ENCODE results near the gene DCP2.
A peak's percentile ranks its signal among the peaks of the same experiment; 100 is the strongest.

DCP2 gene

GRCh38 chr5:112975721-112976431 lies 722 bp upstream of the DCP2 start:
- Mint-ChIP-seq H3K27me3 (ENCODE audit: low read depth) (no peaks in the 10 kb centered on the region), H3K4me1 (ENCODE audit: low read depth) (peaks cover 38% of the 10 kb centered on the region), H3K9me3 (no peaks in the 10 kb centered on the region), H3K36me3 (ENCODE audit: low read depth) (peaks cover 14% of the 10 kb centered on the region), H3K27ac (peak overlapping the region; percentile 96), H3K4me3 (peak overlapping the region; percentile 99)
- DNase-seq (ENCODE audit: low spot score): peak; percentile 41

DNA sequence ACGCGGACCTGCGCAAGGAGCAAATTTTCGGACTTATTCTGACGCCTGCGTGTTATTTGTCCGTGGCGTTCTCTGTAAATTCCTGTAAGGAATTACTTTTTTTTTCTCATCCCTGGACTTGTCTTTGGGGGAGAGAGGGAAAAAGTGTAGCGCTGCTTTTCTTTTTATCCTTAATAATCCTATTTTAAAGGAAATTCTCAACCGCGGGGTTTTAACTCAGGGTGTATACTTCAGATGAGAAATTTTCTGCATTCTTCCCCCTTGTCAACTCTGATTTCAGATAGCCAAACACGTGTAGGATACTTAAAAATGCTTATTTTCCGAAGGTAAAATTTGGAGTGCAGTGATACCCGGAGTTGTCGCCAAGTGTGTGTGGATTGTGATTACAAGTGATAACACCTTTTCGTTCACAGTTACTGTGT lies 853 bp downstream of the DCP2 start:
- H3K27me3 Mint-ChIP-seq (ENCODE audit: low read depth): no peaks in the 10 kb centered on the region

DNA sequence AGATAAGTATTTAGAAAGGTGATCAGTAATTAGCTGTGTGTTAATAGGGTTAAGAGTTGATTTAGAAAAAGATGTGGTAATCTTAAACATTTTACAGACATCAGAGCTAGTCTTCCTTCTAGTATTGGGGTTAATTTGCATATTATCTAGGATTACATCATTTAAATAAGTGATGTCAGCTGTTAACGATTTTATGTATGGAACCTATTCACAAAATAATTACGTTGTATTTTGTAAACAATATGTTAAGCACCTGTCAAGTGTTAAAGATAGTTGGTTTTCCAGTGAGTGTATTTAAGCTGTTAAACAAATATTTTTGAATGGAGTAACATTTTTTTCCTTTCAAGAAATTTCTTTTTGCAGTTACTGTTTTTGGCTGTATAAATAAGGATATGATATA lies 2.2 kb downstream of the DCP2 start:
- H3K27me3 Mint-ChIP-seq (ENCODE audit: low read depth): no peaks in the 10 kb centered on the region
- H3K27ac Mint-ChIP-seq: peak overlapping the region; percentile 96
- H3K4me3 Mint-ChIP-seq: peak overlapping the region; percentile 99
- peaks cover 55% of the 10 kb centered on the region for H3K4me1 Mint-ChIP-seq (ENCODE audit: low read depth)
- H3K36me3 Mint-ChIP-seq (ENCODE audit: low read depth): peaks cover 35% of the 10 kb centered on the region
- DNase-seq (ENCODE audit: low spot score): no peak
- H3K9me3 Mint-ChIP-seq: no peaks in the 10 kb centered on the region

More for the DNA sequence above, 853 bp downstream of the DCP2 start:
- peaks cover 43% of the 10 kb centered on the region for H3K4me1 Mint-ChIP-seq (ENCODE audit: low read depth)
- H3K9me3 Mint-ChIP-seq: no peaks in the 10 kb centered on the region
- peaks cover 24% of the 10 kb centered on the region for H3K36me3 Mint-ChIP-seq (ENCODE audit: low read depth)
- H3K27ac Mint-ChIP-seq: peak overlapping the region; percentile 96
- peak overlapping the region; percentile 99 for H3K4me3 Mint-ChIP-seq
- DNase-seq (ENCODE audit: low spot score): no peak

- H3K36me3 Mint-ChIP-seq (ENCODE audit: low read depth): peaks cover 41% of the 10 kb centered on the region
- H3K9me3 Mint-ChIP-seq: no peaks in the 10 kb centered on the region
- no peaks in the 10 kb centered on the region for H3K27me3 Mint-ChIP-seq (ENCODE audit: low read depth)
- no peak for DNase-seq (ENCODE audit: low spot score)
- peak overlapping the region; percentile 79 for H3K4me3 Mint-ChIP-seq
- peaks cover 54% of the 10 kb centered on the region for H3K4me1 Mint-ChIP-seq (ENCODE audit: low read depth)
- H3K27ac Mint-ChIP-seq: peak overlapping the region; percentile 64
Observed at GRCh38 chr5:112979723-112980122, 3.1 kb downstream of the DCP2 start.

DNA sequence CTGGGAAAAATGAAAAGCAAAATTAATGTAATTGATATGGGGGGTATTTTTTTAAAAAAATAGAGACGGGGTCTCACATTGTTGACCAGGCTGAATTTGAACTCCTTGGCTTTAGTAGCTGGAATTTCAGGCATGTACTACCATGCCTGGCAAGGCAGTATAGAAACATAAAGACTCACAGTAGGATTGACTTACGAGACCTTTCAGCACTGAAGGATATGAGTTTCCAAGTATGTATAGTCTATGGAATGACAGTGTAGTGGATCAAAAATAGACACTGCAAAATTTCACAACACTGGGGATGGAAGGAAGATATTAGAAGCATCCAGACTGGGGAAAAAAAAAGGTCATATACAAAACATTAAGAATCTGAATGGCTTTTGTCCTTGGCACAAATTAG lies 6.8 kb downstream of the DCP2 start:
- Mint-ChIP-seq H3K9me3 (no peaks in the 10 kb centered on the region), H3K27me3 (ENCODE audit: low read depth) (no peaks in the 10 kb centered on the region), H3K4me3 (no peak overlapping the region), H3K27ac (no peak overlapping the region), H3K36me3 (ENCODE audit: low read depth) (peaks cover 38% of the 10 kb centered on the region), H3K4me1 (ENCODE audit: low read depth) (peaks cover 48% of the 10 kb centered on the region)
- no peak for DNase-seq (ENCODE audit: low spot score)

- Mint-ChIP-seq H3K4me1 (ENCODE audit: low read depth) (peaks cover 45% of the 10 kb centered on the region), H3K9me3 (no peaks in the 10 kb centered on the region), H3K4me3 (no peak overlapping the region), H3K36me3 (ENCODE audit: low read depth) (peaks cover 45% of the 10 kb centered on the region), H3K27me3 (ENCODE audit: low read depth) (no peaks in the 10 kb centered on the region), H3K27ac (no peak overlapping the region)
- no peak for DNase-seq (ENCODE audit: low spot score)
Observed at GRCh38 chr5:112986224-112986623, 9.6 kb downstream of the DCP2 start.

- H3K36me3 Mint-ChIP-seq (ENCODE audit: low read depth): peaks cover 49% of the 10 kb centered on the region
- peaks cover 25% of the 10 kb centered on the region for H3K4me1 Mint-ChIP-seq (ENCODE audit: low read depth)
- H3K27ac Mint-ChIP-seq: no peak overlapping the region
- H3K4me3 Mint-ChIP-seq: no peak overlapping the region
- no peaks in the 10 kb centered on the region for H3K9me3 Mint-ChIP-seq
- H3K27me3 Mint-ChIP-seq (ENCODE audit: low read depth): no peaks in the 10 kb centered on the region
- DNase-seq (ENCODE audit: low spot score): peak; percentile 60
Observed at GRCh38 chr5:112995764-112996618, 19.4 kb downstream of the DCP2 start.

DNA sequence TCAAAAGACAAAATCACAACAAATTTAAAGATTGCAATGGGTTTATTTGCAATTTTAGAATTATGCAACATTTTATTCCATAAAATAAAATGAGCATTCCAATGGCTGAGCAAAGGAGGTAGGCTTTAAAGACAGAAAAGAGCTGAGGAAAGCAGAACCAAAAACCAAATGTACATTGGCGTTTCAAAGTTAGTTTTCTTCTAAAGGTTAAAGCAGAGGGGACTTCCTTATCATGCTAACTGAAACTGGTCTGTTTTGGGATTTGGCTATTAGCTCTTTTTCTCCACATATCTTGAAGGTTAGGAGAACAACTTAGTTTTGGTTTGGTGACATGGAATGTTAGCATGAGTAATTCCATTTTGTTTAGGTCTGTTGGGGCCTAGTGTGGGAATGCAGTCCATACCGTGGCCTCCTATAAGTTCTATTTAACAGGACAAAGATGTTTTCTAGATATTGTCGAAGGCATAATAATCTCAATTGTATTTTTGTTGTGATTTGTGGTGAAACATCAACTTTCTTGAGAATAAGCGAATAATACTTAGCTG lies 20.3 kb downstream of the DCP2 start:
- no peak overlapping the region for H3K27ac Mint-ChIP-seq
- peaks cover 21% of the 10 kb centered on the region for H3K4me1 Mint-ChIP-seq (ENCODE audit: low read depth)
- no peaks in the 10 kb centered on the region for H3K9me3 Mint-ChIP-seq
- no peak overlapping the region for H3K4me3 Mint-ChIP-seq
- H3K36me3 Mint-ChIP-seq (ENCODE audit: low read depth): peaks cover 50% of the 10 kb centered on the region
- no peak for DNase-seq (ENCODE audit: low spot score)
- H3K27me3 Mint-ChIP-seq (ENCODE audit: low read depth): no peaks in the 10 kb centered on the region

- no peak for DNase-seq (ENCODE audit: low spot score)
- no peaks in the 10 kb centered on the region for H3K9me3 Mint-ChIP-seq
- no peak overlapping the region for H3K4me3 Mint-ChIP-seq
- peaks cover 48% of the 10 kb centered on the region for H3K36me3 Mint-ChIP-seq (ENCODE audit: low read depth)
- peaks cover 20% of the 10 kb centered on the region for H3K4me1 Mint-ChIP-seq (ENCODE audit: low read depth)
- H3K27me3 Mint-ChIP-seq (ENCODE audit: low read depth): no peaks in the 10 kb centered on the region
- no peak overlapping the region for H3K27ac Mint-ChIP-seq
Observed at GRCh38 chr5:112998296-112998695, 21.7 kb downstream of the DCP2 start.

DNA sequence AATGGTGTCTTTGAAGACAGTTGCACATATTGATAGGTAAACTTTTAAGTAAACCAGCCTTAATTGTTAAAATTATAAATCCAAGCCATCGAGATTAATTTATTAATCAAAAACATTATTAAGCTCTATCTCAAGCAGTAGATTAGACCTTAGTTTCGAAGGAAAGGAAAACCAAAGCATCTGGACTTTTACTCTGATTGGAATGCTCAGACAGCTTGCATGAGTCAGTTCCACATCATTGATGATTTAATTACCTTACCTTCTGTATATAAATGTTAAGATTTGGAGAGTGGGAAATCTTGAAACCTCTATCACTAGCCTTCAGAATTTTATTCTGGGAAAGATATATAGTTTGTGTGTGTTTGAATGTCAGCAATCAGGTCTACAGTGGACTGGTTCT lies 23.9 kb downstream of the DCP2 start:
- H3K4me3 Mint-ChIP-seq: no peak overlapping the region
- H3K27ac Mint-ChIP-seq: no peak overlapping the region
- peaks cover 14% of the 10 kb centered on the region for H3K4me1 Mint-ChIP-seq (ENCODE audit: low read depth)
- peaks cover 50% of the 10 kb centered on the region for H3K36me3 Mint-ChIP-seq (ENCODE audit: low read depth)
- no peaks in the 10 kb centered on the region for H3K27me3 Mint-ChIP-seq (ENCODE audit: low read depth)
- DNase-seq (ENCODE audit: low spot score): no peak
- no peaks in the 10 kb centered on the region for H3K9me3 Mint-ChIP-seq

DNA sequence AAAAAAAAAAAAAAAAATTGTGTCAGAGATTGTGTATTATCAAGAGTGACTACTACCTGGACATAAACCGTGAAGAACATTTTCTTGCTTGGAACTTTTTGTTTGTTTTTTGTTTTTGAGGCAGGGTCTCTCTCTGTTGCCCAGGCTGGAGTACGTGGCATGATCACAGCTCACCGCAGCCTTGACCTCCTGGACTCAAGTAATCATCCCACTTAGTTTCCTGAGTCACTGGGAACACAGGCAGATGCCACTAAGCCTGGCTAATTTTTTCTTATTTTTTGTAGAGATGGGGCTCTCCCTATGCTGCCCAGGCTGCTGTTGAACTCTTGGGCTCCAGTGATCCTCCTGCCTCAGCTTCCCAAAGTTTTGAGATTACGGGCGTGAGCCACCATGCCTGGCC lies 25.8 kb downstream of the DCP2 start:
- Mint-ChIP-seq H3K4me3 (no peak overlapping the region), H3K9me3 (no peaks in the 10 kb centered on the region), H3K36me3 (ENCODE audit: low read depth) (peaks cover 44% of the 10 kb centered on the region), H3K4me1 (ENCODE audit: low read depth) (peaks cover 11% of the 10 kb centered on the region), H3K27ac (no peak overlapping the region), H3K27me3 (ENCODE audit: low read depth) (no peaks in the 10 kb centered on the region)
- no peak for DNase-seq (ENCODE audit: low spot score)

DNA sequence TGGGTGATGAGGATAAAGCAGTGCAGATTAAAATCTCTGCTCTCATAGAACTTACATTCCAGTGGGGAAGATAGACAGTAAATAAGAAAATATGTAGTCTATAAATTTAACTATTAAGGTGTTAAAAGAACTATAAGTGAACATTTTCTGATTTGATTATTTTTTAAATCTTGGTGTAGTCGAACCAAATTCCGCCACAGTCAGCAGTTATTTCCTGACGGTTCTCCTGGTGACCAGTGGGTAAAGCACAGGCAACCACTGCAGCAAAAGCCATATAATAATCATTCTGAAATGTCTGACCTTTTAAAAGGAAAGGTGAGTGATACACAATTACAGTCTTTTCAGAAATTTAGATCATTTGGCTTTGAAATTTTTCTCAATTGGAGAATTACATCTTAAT lies 27.2 kb downstream of the DCP2 start:
- Mint-ChIP-seq H3K4me3 (no peak overlapping the region), H3K9me3 (no peaks in the 10 kb centered on the region), H3K36me3 (ENCODE audit: low read depth) (peaks cover 51% of the 10 kb centered on the region), H3K4me1 (ENCODE audit: low read depth) (peaks cover 6% of the 10 kb centered on the region), H3K27me3 (ENCODE audit: low read depth) (no peaks in the 10 kb centered on the region), H3K27ac (no peak overlapping the region)
- DNase-seq (ENCODE audit: low spot score): no peak

- Mint-ChIP-seq H3K4me3 (no peak overlapping the region), H3K9me3 (no peaks in the 10 kb centered on the region), H3K27ac (no peak overlapping the region), H3K4me1 (ENCODE audit: low read depth) (peaks cover 4% of the 10 kb centered on the region), H3K36me3 (ENCODE audit: low read depth) (peaks cover 54% of the 10 kb centered on the region), H3K27me3 (ENCODE audit: low read depth) (no peaks in the 10 kb centered on the region)
- no peak for DNase-seq (ENCODE audit: low spot score)
Observed at GRCh38 chr5:113005454-113005853, 28.9 kb downstream of the DCP2 start.

Measured in T-helper 2 cell treated with Interferon-gamma antibody and Interleukin-4, amounts not matched to agents 5 μg/mL and 100 μg/mL, for 36 hours (primary cell).